Measurements from ENCODE around the gene SURF4. TPM values are rescaled to one million over a fixed set of nuclear protein-coding genes. Genes with fewer than 3 reads are reported as not detected.
A peak's percentile ranks its signal among the peaks of the same experiment; 100 is the strongest.

The SURF4 gene
- polyA plus RNA-seq, 1 experiment = 296 TPM

DNA sequence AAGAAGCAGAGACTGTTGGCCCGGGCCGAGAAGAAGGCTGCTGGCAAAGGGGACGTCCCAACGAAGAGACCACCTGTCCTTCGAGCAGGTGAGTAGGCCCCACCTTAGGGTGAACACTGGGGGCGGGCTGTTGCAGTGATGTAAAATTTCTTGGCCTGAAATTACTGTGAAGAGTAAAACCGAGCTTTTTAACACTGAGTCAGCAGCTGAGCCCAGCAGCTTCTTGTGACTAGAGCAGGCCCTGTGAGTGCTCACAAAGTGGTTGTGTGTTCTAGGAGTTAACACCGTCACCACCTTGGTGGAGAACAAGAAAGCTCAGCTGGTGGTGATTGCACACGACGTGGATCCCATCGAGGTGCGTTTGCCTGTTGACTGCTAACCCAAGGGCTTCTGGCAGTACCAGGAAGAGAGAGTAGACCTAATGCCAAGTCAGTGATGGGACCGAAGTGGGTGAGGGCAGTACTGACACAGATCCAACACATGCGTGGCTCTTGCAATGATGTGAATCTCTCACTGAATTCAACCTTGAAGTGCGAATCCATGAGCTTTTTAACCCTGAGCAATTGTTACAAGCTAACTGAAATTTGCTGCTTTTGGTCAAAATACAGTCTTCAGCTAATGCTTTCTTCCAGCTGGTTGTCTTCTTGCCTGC lies 25.8 kb downstream of the SURF4 start:
- TF ChIP-seq, protein P1, sequence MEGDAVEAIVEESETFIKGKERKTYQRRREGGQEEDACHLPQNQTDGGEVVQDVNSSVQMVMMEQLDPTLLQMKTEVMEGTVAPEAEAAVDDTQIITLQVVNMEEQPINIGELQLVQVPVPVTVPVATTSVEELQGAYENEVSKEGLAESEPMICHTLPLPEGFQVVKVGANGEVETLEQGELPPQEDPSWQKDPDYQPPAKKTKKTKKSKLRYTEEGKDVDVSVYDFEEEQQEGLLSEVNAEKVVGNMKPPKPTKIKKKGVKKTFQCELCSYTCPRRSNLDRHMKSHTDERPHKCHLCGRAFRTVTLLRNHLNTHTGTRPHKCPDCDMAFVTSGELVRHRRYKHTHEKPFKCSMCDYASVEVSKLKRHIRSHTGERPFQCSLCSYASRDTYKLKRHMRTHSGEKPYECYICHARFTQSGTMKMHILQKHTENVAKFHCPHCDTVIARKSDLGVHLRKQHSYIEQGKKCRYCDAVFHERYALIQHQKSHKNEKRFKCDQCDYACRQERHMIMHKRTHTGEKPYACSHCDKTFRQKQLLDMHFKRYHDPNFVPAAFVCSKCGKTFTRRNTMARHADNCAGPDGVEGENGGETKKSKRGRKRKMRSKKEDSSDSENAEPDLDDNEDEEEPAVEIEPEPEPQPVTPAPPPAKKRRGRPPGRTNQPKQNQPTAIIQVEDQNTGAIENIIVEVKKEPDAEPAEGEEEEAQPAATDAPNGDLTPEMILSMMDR (IDR thresholded peaks at IDR 0.05; ENCODE audit: low read depth, low read length) = no peak
- Histone ChIP-seq H3K27me3 (ENCODE audit: control insufficient read depth, insufficient read depth, low read length) (no peaks in the 10 kb centered on the region), H3K4me3 (ENCODE audit: low read depth, low read length) (peak overlapping the region; percentile 99), H3K9me3 (ENCODE audit: control insufficient read depth, insufficient read depth, low read length) (peaks cover 5% of the 10 kb centered on the region; the same call in 1 of the 2 replicates), H3K27ac (ENCODE audit: low read depth, low read length) (no peak overlapping the region)
- POLR2A ChIA-PET = interaction anchor here (0.6 kb wide), 1 partner anchor 160 kb away, joined by 5 read pairs; no protein-coding TSS in a partner anchor
- no peak for DNase-seq (ENCODE audit: low read depth, low spot score)
- CTCF ChIA-PET = no interaction called here

DNA sequence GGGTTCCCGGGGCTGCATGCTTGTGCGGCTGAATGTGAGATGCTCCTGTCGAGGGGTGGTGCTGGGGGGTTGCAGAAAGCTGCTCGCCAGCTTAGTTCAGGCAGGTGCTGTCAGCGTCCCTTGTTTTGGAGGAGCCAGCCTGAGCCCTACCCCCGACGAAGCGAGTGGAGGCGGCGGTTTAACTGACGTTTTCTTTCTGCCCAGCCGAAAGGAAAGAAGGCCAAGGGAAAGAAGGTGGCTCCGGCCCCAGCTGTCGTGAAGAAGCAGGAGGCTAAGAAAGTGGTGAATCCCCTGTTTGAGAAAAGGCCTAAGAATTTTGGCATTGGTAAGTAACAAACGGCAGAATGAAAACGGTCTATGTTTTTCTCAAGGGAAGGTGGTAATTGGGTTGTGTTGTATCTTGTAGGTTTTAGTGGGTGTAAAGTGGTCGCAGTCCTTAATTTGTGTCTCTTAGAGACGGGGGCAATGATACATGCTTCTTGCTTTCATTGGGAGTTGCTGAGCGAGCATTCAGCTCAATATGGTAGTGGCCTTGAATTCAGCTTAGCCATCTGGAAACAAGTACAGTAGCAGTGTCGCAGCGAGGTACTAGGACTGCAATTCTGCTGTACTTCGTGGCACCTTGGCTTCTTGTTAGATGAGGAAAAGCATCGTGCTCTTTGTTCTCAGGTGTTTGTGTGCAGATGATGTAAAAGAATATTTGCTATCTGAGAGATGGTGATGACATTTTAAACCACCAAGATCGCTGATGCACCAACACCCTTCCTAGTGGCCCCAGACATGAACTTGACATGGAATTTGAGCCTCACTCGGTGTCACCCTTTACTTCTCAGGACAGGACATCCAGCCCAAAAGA lies 26.9 kb downstream of the SURF4 start:
- POLR2A ChIA-PET = interaction anchor here (1.2 to 1.7 kb wide), 3 partner anchors 20 to 318 kb away, joined by 3 to 9 read pairs (median 8); partner anchors contain the start of genes GTF3C5 and STKLD1
- TF ChIP-seq, protein P1 (IDR thresholded peaks at IDR 0.05; ENCODE audit: low read depth, low read length) = no peak
- DNase-seq (ENCODE audit: low read depth, low spot score) = no peak
- H3K27ac ChIP-seq (ENCODE audit: low read depth, low read length) = peak overlapping the region; percentile 94
- H3K9me3 ChIP-seq (ENCODE audit: control insufficient read depth, insufficient read depth, low read length) = peaks cover 5% of the 10 kb centered on the region; the same call in 1 of the 2 replicates
- CTCF ChIA-PET = no interaction called here
- H3K27me3 ChIP-seq (ENCODE audit: control insufficient read depth, insufficient read depth, low read length) = no peaks in the 10 kb centered on the region
- peak overlapping the region; percentile 99 for H3K4me3 ChIP-seq (ENCODE audit: low read depth, low read length)

DNA sequence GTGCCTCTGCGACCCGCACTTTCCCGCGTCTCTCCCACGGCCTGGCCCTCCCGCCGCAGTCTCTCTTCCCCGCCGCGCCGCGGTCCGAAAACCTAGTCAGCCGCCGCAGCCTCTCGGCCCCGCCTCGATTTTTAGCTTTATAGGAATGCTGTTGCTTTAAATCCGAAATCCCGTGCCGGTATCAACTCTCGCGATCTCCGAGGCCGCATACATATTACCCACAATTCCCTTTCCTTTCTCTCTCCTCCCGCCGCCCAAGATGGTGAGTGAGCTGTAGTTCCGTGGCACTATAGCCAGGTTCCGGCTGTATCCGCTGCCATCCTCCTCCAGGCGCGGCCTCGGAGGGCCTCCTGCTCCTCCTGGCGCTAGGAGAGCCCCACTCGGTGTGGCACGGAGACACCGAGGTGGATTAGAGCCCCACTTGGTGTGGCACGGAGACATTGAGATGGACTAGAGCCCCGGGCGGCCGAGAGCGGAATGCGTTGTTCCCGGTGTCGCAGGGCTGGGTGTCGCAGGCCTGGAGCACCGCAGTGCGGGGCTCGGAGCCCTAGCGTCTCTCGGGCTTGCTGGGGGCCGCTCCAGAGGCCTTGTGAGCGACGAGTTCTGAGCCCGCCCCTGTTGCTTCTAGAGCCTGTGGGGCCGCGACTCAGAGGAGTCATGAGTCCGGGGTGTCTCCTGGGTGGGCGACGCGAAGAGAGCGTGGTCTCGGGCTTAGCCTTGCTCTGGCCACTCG lies 27.7 kb downstream of the SURF4 start, which contains the start of the genes MED22 and RPL7A:
TSS of gene MED22 (minus strand) at position 147 of the 733 bp plus-strand sequence. CDS start 1,469 bp downstream, outside the sequence.
TSS of gene RPL7A (plus strand) at position 234 of the 733 bp plus-strand sequence. CDS start at position 260, 26 bp downstream.
- ChIA-PET POLR2A (interaction anchor here (0.7 to 1.7 kb wide), 19 partner anchors 8 to 598 kb away, joined by 3 to 19 read pairs (median 4); partner anchors contain the start of genes CACFD1, GTF3C5, REXO4 and SLC2A6), CTCF (no interaction called here)
- Histone ChIP-seq H3K4me3 (ENCODE audit: low read depth, low read length) (peak within 1 kb of the TSS; percentile 99), H3K9me3 (ENCODE audit: control insufficient read depth, insufficient read depth, low read length) (peaks cover 5% of the 10 kb centered on the region; the same call in 1 of the 2 replicates), H3K27me3 (ENCODE audit: control insufficient read depth, insufficient read depth, low read length) (no peaks in the 10 kb centered on the region), H3K27ac (ENCODE audit: low read depth, low read length) (peak within 1 kb of the TSS; percentile 94)
- TF ChIP-seq, protein P1 (IDR thresholded peaks at IDR 0.05; ENCODE audit: low read depth, low read length) = no peak
- peak; percentile 91 for DNase-seq (ENCODE audit: low read depth, low spot score)

DNA sequence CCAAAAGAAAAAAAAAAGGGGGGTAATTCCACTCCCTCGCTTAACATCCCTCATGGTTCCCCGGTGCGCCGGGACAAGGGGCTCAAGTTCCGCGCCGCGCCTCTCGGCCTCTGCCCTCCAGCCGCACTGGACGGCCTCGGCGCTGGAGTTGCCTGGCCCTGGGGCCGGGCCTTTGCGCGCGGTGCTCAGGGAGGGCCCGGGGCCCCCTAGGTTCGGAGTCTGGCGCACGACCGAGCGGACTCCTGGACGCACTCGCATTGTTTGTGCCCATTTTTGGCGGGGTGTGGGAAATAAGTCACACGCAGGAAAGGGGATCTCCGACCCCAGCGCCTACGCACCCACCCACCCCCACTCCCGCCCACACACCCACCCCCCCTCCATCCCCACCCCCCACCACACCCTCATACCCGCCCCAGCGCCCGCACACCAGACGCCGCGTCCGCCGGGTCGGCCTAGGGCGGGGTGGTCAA lies 28.3 kb downstream of the SURF4 start:
- H3K27ac ChIP-seq (ENCODE audit: low read depth, low read length) = peak overlapping the region; percentile 47
- ChIA-PET POLR2A (interaction anchor here (0.7 to 1.7 kb wide), 19 partner anchors 9 to 599 kb away, joined by 3 to 19 read pairs (median 4); partner anchors contain the start of genes CACFD1, GTF3C5, REXO4 and SLC2A6), CTCF (no interaction called here)
- H3K9me3 ChIP-seq (ENCODE audit: control insufficient read depth, insufficient read depth, low read length) = peaks cover 5% of the 10 kb centered on the region; the same call in 1 of the 2 replicates
- DNase-seq (ENCODE audit: low read depth, low spot score) = no peak
- H3K27me3 ChIP-seq (ENCODE audit: control insufficient read depth, insufficient read depth, low read length) = no peaks in the 10 kb centered on the region
- TF ChIP-seq, protein P1 (IDR thresholded peaks at IDR 0.05; ENCODE audit: low read depth, low read length) = no peak
- H3K4me3 ChIP-seq (ENCODE audit: low read depth, low read length) = peak overlapping the region; percentile 99
